ENCODE results near the gene TCF21.
A peak's percentile ranks its signal among the peaks of the same experiment; 100 is the strongest.
"Not testable (repeated sequence)": the region's sequence is repeated elsewhere in the genome, so short reads cannot be mapped to it uniquely, and the experiment has no call there.

Gene TCF21

DNA sequence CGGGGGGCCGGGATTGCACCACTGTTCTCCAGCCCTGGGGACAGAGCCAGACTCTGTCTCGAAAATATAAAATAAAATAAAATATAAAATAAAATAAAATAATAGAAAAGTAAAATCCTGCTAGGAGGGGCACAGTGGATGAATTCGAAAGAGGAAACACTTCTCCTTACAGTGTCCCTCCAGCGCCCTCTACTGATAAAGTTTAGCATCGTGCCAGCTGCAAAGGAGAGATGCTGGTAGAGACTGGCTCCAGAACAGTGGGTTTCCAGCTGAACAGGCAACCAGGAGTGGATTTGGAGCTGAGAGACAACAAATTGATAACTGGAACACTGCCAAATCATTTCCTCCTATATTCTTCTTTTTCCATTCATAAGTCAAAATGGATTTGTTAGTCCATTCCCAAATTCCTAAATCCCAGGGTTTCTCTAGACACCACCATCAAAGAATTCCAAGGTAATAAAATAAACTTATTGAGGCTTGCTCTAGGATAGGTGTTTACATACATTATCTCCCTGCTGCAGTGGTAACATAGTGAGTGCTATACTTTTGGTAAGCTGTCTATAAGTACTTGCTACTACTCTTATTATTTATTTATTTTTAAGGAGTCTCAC, 32.4 kb downstream of the TCF21 start:
- peak; percentile 20 to 36 for DNase-seq (ENCODE audit: low read depth in 1 of 2, low spot score in 1 of 2)

DNA sequence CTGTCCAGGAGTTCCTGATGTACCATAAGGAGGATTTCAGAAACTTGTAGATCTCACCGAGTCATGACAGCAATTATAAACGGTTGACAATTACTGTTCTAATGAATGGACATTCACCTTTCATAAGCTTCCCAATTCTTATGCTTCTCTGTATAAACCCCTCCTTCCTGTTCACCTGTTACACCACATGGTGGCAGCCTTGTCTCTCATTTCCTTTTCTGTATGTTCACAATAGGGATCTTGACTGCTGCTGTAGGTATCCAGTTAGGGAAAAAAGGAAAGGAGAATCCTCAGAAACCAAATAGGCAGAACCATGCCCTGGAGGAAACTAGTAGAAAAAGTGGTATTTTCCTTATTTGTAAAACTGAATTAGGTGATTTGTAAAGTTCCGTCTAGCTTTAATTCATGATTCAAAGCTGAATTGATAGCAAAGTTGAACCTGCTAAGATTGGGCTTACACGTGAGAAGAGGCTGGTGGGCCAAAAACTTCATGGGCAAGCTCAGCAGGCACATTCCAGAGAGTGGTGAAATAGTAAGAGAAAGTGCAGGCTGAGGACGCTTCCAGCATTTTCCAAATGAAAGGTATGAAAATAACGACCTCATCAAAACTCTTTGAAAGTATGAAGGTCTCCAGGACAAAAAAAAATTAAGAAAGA, 35.2 kb downstream of the TCF21 start:
- DNase-seq (ENCODE audit: low read depth in 1 of 2, low spot score in 1 of 2), result peak; percentile 5 to 6

DNA sequence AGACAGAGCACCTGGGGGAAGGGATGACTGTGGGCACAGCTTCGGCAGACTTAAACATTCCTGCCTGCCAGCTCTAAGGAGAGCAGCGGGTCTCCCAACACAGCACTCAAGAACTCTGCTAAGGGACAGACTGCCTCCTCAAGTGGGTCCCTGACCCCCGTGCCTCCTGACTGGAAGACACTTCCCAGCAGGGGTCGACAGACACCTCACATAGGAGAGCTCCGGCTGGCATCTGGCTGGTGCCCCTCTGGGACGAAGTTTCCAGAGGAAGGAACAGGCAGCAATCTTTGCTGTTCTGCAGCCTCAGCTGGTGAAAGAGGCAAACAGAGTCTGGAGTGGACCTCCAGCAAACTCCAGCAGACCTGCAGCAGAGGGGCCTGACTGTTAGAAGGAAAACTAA, 42.3 kb downstream of the TCF21 start:
- DNase-seq (ENCODE audit: low read depth in 1 of 2, low spot score in 1 of 2), result not testable (repeated sequence)

DNA sequence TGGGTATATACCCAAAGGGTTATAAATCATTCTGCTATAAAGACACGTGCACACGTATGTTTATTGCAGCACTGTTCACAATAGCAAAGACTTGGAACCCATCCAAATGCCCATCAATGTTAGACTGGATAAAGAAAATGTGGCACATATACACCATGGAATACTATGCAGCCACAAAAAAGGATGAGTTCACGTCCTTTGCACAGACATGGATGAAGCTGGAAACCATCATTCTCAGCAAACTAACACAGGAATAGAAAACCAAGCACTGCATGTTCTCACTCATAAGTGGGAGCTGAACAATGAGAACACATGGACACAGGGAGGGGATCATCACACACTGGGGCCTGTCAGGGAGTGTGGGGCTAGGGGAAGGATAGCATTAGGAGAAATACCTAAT, 47.4 kb downstream of the TCF21 start:
- DNase-seq (ENCODE audit: low read depth in 1 of 2, low spot score in 1 of 2), result not testable (repeated sequence)

DNA sequence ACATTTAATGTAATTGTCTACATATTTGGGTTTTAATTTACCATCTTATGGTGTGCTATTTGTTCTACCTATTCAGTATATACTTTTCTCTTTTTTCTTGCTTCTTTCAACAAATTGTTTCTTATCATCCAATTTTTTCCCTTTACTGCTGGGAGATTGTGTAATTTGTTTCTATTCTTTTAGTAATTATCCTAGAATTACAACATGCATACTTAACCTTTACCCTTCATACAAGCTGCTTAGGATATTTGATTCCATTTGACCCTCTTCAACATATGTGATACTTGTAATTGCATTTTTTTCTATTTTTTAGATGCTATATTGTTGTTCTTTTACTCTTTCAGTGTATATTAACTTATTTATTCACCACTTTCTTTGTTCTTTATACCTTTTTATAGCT, 49.0 kb downstream of the TCF21 start:
- no peak for DNase-seq (ENCODE audit: low read depth in 1 of 2, low spot score in 1 of 2)

DNA sequence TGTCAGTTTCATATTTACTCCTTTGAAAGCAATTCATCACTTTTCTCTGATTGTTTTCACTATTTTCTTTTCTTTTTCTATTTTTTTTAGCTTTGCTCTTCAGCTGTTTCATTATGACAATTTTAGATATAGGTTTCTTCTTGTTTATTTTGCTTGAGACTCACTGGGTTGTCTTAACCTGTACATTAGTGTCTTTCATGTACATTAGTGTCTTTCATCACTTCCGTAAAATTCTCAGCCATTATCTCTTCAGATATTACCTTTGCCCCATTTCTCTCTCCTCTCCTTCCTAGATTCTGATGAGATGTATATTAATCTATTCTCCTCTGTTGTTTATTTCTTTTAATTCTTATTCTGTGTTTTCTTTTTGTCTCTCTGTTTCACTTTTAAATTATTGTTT, 49.6 kb downstream of the TCF21 start:
- no peak for DNase-seq (ENCODE audit: low read depth in 1 of 2, low spot score in 1 of 2)

DNA sequence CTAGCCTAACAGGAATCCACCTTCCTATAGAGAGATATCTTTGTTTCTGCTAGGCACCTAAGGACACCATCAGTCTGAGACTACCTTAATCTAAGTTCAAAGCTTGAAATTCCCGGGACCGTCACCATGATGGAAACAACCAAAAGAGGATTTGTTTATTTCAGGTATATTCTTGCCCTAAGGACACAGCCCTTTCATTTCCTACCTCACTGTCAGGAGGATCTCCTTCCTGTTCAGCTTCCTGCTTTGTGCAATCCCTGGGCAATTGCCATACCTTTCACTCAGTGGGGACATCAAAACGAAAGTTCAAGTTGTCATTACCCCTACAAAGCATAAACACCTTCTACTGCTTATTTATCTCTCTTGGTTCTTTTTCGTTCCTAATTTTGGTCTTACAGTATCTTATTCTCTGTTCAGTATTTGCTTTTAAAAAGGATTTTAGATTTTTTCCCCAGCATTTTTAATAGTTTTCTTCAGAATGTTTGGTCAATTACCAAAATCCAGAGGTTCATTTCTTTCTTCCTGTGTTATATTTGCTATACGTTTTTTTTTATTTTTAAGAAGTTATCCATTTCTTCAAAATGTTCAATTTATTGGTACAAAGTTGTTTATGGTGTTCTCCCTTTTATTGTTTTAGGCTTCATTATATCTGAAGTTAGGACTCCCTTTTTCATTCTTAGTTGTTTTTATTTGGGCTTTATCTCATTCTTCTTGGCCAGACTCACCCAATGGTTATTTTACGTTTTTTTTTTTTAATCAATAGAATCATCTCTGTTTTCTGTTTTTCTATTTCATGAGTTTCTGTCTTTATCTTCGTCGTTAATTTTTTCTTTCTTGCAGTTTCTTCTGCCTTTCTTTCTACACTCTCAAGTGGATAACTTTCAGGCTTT, 51.1 kb downstream of the TCF21 start:
- no peak for DNase-seq (ENCODE audit: low read depth in 1 of 2, low spot score in 1 of 2)

Data from stimulated activated CD4-positive, alpha-beta T cell treated with anti-CD3 and anti-CD28 coated beads, Interleukin-15, amount 100 ng/mL, for 1 hour (primary cell).